SK-N-SH (cell line): ENCODE results near the gene PRMT9. TPM values are rescaled to one million over a fixed set of nuclear protein-coding genes. Genes with fewer than 3 reads are reported as not detected.

ENCODE experiments used
- CTCF ChIA-PET: fragments of 300-600, 350-600 bp; formaldehyde crosslinking; extraction: SDS; loops from one replicate; lab custom pipeline; 2021; lab: Yijun Ruan, JAX
- POLR2A ChIA-PET: fragments of 350-600 bp; sonication (Branson Sonifier 250); formaldehyde crosslinking; extraction: SDS; loops from one replicate; lab custom pipeline; 2020; ENCODE audit warnings: antibody characterized with exemption, inconsistent platforms; lab: Yijun Ruan, JAX
- DNase-seq: peaks from one replicate; pipeline ENCODE4 v3.0.0; 2012
- H2AFZ ChIP-seq: fragments of 200-600 bp; sonication (generic); 2 replicates; pipeline ENCODE4 v1.8.1; 2016; ENCODE audit warnings: antibody characterized with exemption, mild to moderate bottlenecking, low read depth
- H3F3A ChIP-seq: fragments of 200-600 bp; sonication (generic); replicated peaks from 2 replicates; pipeline ENCODE3; 2016; ENCODE audit warnings: antibody characterized with exemption, mild to moderate bottlenecking; ENCODE audit not compliant: insufficient read depth
- H3K27ac ChIP-seq, 2 experiments: fragments of 200-500 bp in 1 of 2; fragments of 200-600 bp in 1 of 2; sonication (Bioruptor generic) in 1 of 2; sonication (generic), shearing (Covaris generic) in 1 of 2; 2 replicates each; pipeline versions ENCODE4 v1.5.1 to v1.6.1; 2014 to 2016; ENCODE audit warnings: low read depth in 2 of 2, inconsistent platforms in 1 of 2, low read length in 1 of 2, mild to moderate bottlenecking in 1 of 2, mixed read lengths in 1 of 2
- H3K27me3 ChIP-seq: fragments of 200-600 bp; sonication (generic), shearing (Covaris generic); 2 replicates; pipeline ENCODE4 v1.6.1; 2016; ENCODE audit warnings: mixed run types; ENCODE audit not compliant: insufficient read depth
- H3K36me3 ChIP-seq, 2 experiments: fragments of 200-500 bp in 1 of 2; fragments of 200-600 bp in 1 of 2; sonication (Bioruptor generic) in 1 of 2; sonication (generic) in 1 of 2; replicated peaks in 1 of 2; 2 replicates each; pipeline versions ENCODE3 to v1.5.1; 2014 to 2016; ENCODE audit warnings: low read length in 1 of 2, mild to moderate bottlenecking in 1 of 2; ENCODE audit not compliant: insufficient read depth in 2 of 2, control insufficient read depth in 1 of 2
- H3K4me1 ChIP-seq, 2 experiments: fragments of 200-500 bp in 1 of 2; fragments of 200-600 bp in 1 of 2; sonication (Bioruptor generic) in 1 of 2; sonication (generic), shearing (Covaris generic) in 1 of 2; 2 replicates each; pipeline versions ENCODE4 v1.5.1 to v1.6.1; 2014 to 2016; ENCODE audit warnings: low read depth in 1 of 2, low read length in 1 of 2, mixed run types in 1 of 2; ENCODE audit not compliant: insufficient read depth in 2 of 2, control insufficient read depth in 1 of 2
- H3K4me2 ChIP-seq: fragments of 200-600 bp; sonication (generic), shearing (Covaris generic); 2 replicates; pipeline ENCODE4 v1.6.1; 2017; ENCODE audit warnings: mixed run types
- H3K4me3 ChIP-seq, 2 experiments: fragments of 200-500 bp in 1 of 2; fragments of 200-600 bp in 1 of 2; sonication (Bioruptor generic) in 1 of 2; sonication (generic), shearing (Covaris generic) in 1 of 2; 2 replicates each; pipeline versions ENCODE4 v1.5.1 to v1.8.1; 2014 to 2016; ENCODE audit warnings: low read depth in 2 of 2, inconsistent platforms in 1 of 2, low read length in 1 of 2, mild to moderate bottlenecking in 1 of 2, mixed read lengths in 1 of 2, moderate library complexity in 1 of 2
- H3K79me2 ChIP-seq: fragments of 200-600 bp; sonication (generic); 2 replicates; pipeline ENCODE4 v1.8.1; 2017; ENCODE audit warnings: mild to moderate bottlenecking; ENCODE audit not compliant: insufficient read depth
- H3K9ac ChIP-seq: fragments of 200-600 bp; sonication (generic); 2 replicates; pipeline ENCODE4 v1.6.1; 2017; ENCODE audit warnings: mixed run types
- H3K9me2 ChIP-seq: fragments of 200-600 bp; sonication (generic); 2 replicates; pipeline ENCODE4 v1.6.1; 2017; ENCODE audit warnings: mixed run types
- H3K9me3 ChIP-seq: fragments of 200-600 bp; sonication (generic); 2 replicates; pipeline ENCODE4 v1.6.1; 2017; ENCODE audit warnings: mixed run types, mild to moderate bottlenecking, moderate library complexity
- H4K20me1 ChIP-seq: fragments of 200-600 bp; sonication (generic); 2 replicates; pipeline ENCODE4 v1.6.1; 2017; ENCODE audit warnings: mild to moderate bottlenecking, mixed run types; ENCODE audit not compliant: insufficient read depth
- CHD2 ChIP-seq: fragments of 150-350 bp; IDR thresholded peaks from 2 replicates; pipeline ENCODE4 v1.6.1; 2018; ENCODE audit warnings: low read length; ENCODE audit not compliant: partially characterized antibody
- ELF1 ChIP-seq: IDR thresholded peaks from 2 replicates; pipeline ENCODE4 v1.4.0; 2012
- EP300 ChIP-seq, 2 experiments: IDR thresholded peaks; 2 replicates each; pipeline versions ENCODE4 v1.4.0 to v1.6.1; 2012; ENCODE audit warnings: borderline replicate concordance in 1 of 2, low read depth in 1 of 2, low read length in 1 of 2
- FOXM1 ChIP-seq: IDR thresholded peaks from 2 replicates; pipeline ENCODE4 v1.4.0; 2012; ENCODE audit warnings: low read depth, mild to moderate bottlenecking
- GABPA ChIP-seq: IDR thresholded peaks from 2 replicates; pipeline ENCODE4 v1.4.0; 2012; ENCODE audit warnings: low read depth, mild to moderate bottlenecking
- IRF3 ChIP-seq: fragments of 150-350 bp; IDR thresholded peaks from 2 replicates; pipeline ENCODE4 v1.6.1; 2016; ENCODE audit warnings: mild to moderate bottlenecking, low read depth, low read length
- MAX ChIP-seq: IDR thresholded peaks from 2 replicates; pipeline ENCODE4 v1.4.0; 2012; ENCODE audit warnings: low read depth
- MEF2A ChIP-seq: IDR thresholded peaks from 2 replicates; pipeline ENCODE4 v1.4.0; 2012; ENCODE audit warnings: low read depth, borderline replicate concordance
- MXI1 ChIP-seq: IDR thresholded peaks from 2 replicates; pipeline ENCODE4 v1.6.1; 2012; ENCODE audit warnings: mild to moderate bottlenecking, low read depth, low read length, improper control_type of control experiment
- NRF1 ChIP-seq: IDR thresholded peaks from 2 replicates; pipeline ENCODE4 v1.6.1; 2012; ENCODE audit warnings: low read depth, mild to moderate bottlenecking, low read length
- PBX3 ChIP-seq: IDR thresholded peaks from 2 replicates; pipeline ENCODE4; 2012
- POLR2AphosphoS5 ChIP-seq: IDR thresholded peaks from 2 replicates; pipeline ENCODE4 v1.6.1; 2012; ENCODE audit warnings: low read depth, low read length
- RAD21 ChIP-seq: IDR thresholded peaks from 2 replicates; pipeline ENCODE4 v1.6.1; 2012; ENCODE audit warnings: mild to moderate bottlenecking, low read length
- REST ChIP-seq: IDR thresholded peaks from 2 replicates; pipeline ENCODE4 v1.6.1; 2012; ENCODE audit warnings: mild to moderate bottlenecking, low read depth, low read length, moderate library complexity
- RFX5 ChIP-seq: IDR thresholded peaks from 2 replicates; pipeline ENCODE4 v1.6.1; 2012; ENCODE audit warnings: mild to moderate bottlenecking, improper control_type of control experiment, low read length
- TCF12 ChIP-seq: IDR thresholded peaks from 2 replicates; pipeline ENCODE4 v1.4.0; 2012
- USF1 ChIP-seq: IDR thresholded peaks from 2 replicates; pipeline ENCODE4 v1.4.0; 2012; ENCODE audit warnings: low read depth, borderline replicate concordance
- YY1 ChIP-seq: IDR thresholded peaks from 2 replicates; pipeline ENCODE4 v1.4.0; 2012; ENCODE audit warnings: low read depth, mild to moderate bottlenecking
- WGBS: methylation state at CpG from one replicate; pipeline ENCODE4 v1.1.6; 2017; ENCODE audit warnings: low lambda C conversion rate; 5-methylcytosine and 5-hydroxymethylcytosine counted together
- polyA plus RNA-seq, 3 experiments: library from polyadenylated mRNA; depleted of rRNA; stranded (reverse); fragments of >200 nt; gene quantifications; 2 replicates each; pipeline ENCODE4 v1.2.3, GENCODE V29; 2012

PRMT9 gene
- polyA plus RNA-seq, 1 of the 3 experiments (the other 2 are of a cell fraction) = 3.9 TPM

- Histone ChIP-seq H3K4me1 (peaks cover 0 to 6% of the 10 kb centered on the region in 2 experiments; a peak in 1 of 4 replicates), H3K27ac (no peak overlapping the region), H4K20me1 (no peaks in the 10 kb centered on the region), H2AFZ (no peak overlapping the region), H3K9ac (no peak overlapping the region), H3K4me3 (no peak overlapping the region), H3K9me3 (no peaks in the 10 kb centered on the region), H3K27me3 (no peaks in the 10 kb centered on the region), H3K79me2 (peaks cover 4% of the 10 kb centered on the region), H3F3A (peaks cover 24% of the 10 kb centered on the region), H3K9me2 (no peaks in the 10 kb centered on the region), H3K4me2 (no peak overlapping the region), H3K36me3 (no peaks in the 10 kb centered on the region)
- 95% methylated on average over 2 of the region's 2 CpGs for WGBS
- TF ChIP-seq MAX (no peak), POLR2AphosphoS5 (no peak), PBX3 (no peak), REST (no peak), MXI1 (no peak), CHD2 (no peak), GABPA (no peak), EP300 (IDR thresholded peaks at IDR 0.05; ENCODE audit: borderline replicate concordance in 1 of 2, low read depth in 1 of 2, low read length in 1 of 2) (no peak), RFX5 (no peak), MEF2A (no peak), RAD21 (no peak), NRF1 (no peak), ELF1 (no peak), FOXM1 (no peak), TCF12 (no peak), YY1 (no peak), IRF3 (no peak), USF1 (no peak)
- CTCF ChIA-PET = interaction anchor here (1.7 to 2.0 kb wide), 3 partner anchors 60 to 139 kb away, joined by 4 to 12 read pairs (median 9); no protein-coding TSS in a partner anchor
- POLR2A ChIA-PET = no interaction called here
- DNase-seq = no peak
These were observed 43.6 kb upstream of the PRMT9 start for GRCh38 chr4:147727476-147728028.
